ENCODE measurements around the gene PITPNC1.
"Not testable (repeated sequence)": the region's sequence is repeated elsewhere in the genome, so short reads cannot be mapped to it uniquely, and the experiment has no call there.

Gene PITPNC1

DNA sequence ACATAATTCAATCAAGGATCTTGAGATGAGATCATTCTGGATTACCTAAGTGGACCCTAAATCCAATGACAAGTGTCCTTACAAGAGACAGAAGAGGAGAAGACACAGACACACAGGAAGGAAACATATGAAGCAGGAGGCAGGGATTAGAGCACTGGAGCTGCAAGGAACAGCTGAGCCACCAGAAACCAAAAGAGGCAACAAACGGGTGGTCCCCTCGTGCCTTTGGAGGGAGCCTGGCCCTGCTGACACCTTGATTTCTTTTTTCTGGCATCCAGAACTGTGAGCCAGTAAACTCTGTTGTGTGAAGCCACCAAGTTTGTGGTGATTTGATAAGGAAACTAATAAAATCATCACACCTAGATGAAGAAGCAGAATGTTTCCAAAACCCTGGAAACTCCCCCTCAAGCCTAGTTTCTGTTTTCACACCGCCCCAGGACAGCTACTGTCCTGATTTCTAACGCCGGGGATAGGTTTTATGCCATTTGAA, 115.2 kb downstream of the PITPNC1 start:
- TF ChIP-seq, protein P1, sequence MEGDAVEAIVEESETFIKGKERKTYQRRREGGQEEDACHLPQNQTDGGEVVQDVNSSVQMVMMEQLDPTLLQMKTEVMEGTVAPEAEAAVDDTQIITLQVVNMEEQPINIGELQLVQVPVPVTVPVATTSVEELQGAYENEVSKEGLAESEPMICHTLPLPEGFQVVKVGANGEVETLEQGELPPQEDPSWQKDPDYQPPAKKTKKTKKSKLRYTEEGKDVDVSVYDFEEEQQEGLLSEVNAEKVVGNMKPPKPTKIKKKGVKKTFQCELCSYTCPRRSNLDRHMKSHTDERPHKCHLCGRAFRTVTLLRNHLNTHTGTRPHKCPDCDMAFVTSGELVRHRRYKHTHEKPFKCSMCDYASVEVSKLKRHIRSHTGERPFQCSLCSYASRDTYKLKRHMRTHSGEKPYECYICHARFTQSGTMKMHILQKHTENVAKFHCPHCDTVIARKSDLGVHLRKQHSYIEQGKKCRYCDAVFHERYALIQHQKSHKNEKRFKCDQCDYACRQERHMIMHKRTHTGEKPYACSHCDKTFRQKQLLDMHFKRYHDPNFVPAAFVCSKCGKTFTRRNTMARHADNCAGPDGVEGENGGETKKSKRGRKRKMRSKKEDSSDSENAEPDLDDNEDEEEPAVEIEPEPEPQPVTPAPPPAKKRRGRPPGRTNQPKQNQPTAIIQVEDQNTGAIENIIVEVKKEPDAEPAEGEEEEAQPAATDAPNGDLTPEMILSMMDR (conservative IDR thresholded peaks at IDR 0.05; ENCODE audit: low read depth, low read length), result no peak
- H3K27me3 ChIP-seq (ENCODE audit: insufficient read depth, low read depth), result no peaks in the 10 kb centered on the region
- no peaks in the 10 kb centered on the region for H3K4me1 ChIP-seq (ENCODE audit: low read depth, poor library complexity, severe bottlenecking)
- peaks cover 9% of the 10 kb centered on the region; the same call in 1 of the 2 replicates for H3K79me2 ChIP-seq (ENCODE audit: insufficient read depth, low read depth)
- no peaks in the 10 kb centered on the region for H3K36me3 ChIP-seq (ENCODE audit: insufficient read depth)
- no peak overlapping the region for H3K4me3 ChIP-seq (IDR thresholded peaks at IDR 0.05; ENCODE audit: insufficient read depth, low read depth, low read length)
- H3K9ac ChIP-seq, result no peak overlapping the region
- H3K27ac ChIP-seq, result no peak overlapping the region
- no peak overlapping the region for H2AFZ ChIP-seq (ENCODE audit: low read depth)
- H3K4me2 ChIP-seq, result no peak overlapping the region
- H4K20me1 ChIP-seq (ENCODE audit: insufficient read depth), result peaks cover 4% of the 10 kb centered on the region; the same call in 1 of the 2 replicates

DNA sequence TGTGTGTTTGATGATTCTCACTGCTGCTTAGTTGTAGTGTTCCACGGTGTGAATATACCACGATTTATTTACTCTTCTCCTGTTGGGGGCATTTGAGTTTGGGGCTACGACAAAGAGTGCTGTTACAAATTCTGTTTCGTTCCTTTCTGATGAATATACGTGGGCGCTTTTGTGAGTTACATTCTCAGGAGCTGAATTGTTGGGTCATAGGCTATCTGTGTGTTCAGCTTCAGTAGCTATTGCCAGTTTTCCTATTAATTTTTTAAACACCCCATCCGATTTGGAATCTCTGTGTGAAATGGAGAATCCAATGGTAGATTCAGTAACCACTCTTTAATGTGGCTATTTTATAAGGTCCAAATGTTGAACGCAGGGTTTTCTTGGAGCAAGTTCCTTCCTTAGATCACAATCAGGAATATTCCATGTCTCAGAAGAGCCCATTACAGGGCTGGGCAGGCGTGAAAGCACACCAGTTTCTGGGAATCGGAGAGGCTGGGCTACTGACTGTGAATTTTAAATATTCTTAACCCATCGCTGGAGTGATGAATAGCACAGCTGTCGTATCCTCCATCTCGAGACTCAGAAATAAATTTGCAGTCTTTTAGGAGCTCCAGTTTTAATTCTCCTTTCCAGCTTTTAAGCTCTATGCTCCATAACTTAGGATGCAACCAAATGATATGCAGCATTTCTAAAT, 115.9 kb downstream of the PITPNC1 start:
- Histone ChIP-seq H3K9ac (no peak overlapping the region), H3K79me2 (ENCODE audit: insufficient read depth, low read depth) (peaks cover 9% of the 10 kb centered on the region; the same call in 1 of the 2 replicates), H3K4me2 (no peak overlapping the region), H3K36me3 (ENCODE audit: insufficient read depth) (no peaks in the 10 kb centered on the region), H2AFZ (ENCODE audit: low read depth) (no peak overlapping the region), H4K20me1 (ENCODE audit: insufficient read depth) (peaks cover 4% of the 10 kb centered on the region; the same call in 1 of the 2 replicates), H3K27me3 (ENCODE audit: insufficient read depth, low read depth) (no peaks in the 10 kb centered on the region), H3K27ac (no peak overlapping the region), H3K4me1 (ENCODE audit: low read depth, poor library complexity, severe bottlenecking) (no peaks in the 10 kb centered on the region), H3K4me3 (IDR thresholded peaks at IDR 0.05; ENCODE audit: insufficient read depth, low read depth, low read length) (no peak overlapping the region)
- TF ChIP-seq, protein P1 (conservative IDR thresholded peaks at IDR 0.05; ENCODE audit: low read depth, low read length), result no peak

DNA sequence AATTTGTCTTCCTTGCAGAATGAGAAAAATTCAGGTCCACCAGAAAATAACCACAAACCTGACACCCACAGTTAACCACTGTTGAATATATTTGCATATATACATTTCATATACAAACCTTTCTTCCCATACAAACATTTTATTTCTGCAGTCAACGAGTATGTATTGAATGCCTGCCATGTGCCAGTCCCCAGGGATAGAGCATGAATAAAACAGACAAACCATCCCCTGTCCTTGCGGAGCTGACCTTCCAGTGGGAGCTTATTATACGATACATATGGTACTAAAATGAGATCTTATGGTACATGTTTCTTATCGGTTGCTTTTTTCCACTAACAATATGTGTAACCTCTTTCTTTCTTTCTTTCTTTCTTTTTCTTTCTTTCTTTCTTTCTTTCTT, 116.7 kb downstream of the PITPNC1 start:
- Histone ChIP-seq H3K4me2 (no peak overlapping the region), H3K4me1 (ENCODE audit: low read depth, poor library complexity, severe bottlenecking) (no peaks in the 10 kb centered on the region), H3K27ac (no peak overlapping the region), H3K27me3 (ENCODE audit: insufficient read depth, low read depth) (no peaks in the 10 kb centered on the region), H3K9ac (no peak overlapping the region), H2AFZ (ENCODE audit: low read depth) (no peak overlapping the region), H3K4me3 (IDR thresholded peaks at IDR 0.05; ENCODE audit: insufficient read depth, low read depth, low read length) (no peak overlapping the region), H3K36me3 (ENCODE audit: insufficient read depth) (no peaks in the 10 kb centered on the region), H3K79me2 (ENCODE audit: insufficient read depth, low read depth) (peaks cover 13% of the 10 kb centered on the region; the same call in 1 of the 2 replicates), H4K20me1 (ENCODE audit: insufficient read depth) (peaks cover 4% of the 10 kb centered on the region; the same call in 1 of the 2 replicates)
- TF ChIP-seq, protein P1 (conservative IDR thresholded peaks at IDR 0.05; ENCODE audit: low read depth, low read length), result no peak

GRCh38 chr17:67495534-67495933, 118.5 kb downstream of the PITPNC1 start:
- not testable (repeated sequence) for H2AFZ ChIP-seq (ENCODE audit: low read depth); H3K36me3 ChIP-seq (ENCODE audit: insufficient read depth); H3K27me3 ChIP-seq (ENCODE audit: insufficient read depth, low read depth); H3K9ac ChIP-seq; H3K4me2 ChIP-seq; H4K20me1 ChIP-seq (ENCODE audit: insufficient read depth); H3K4me1 ChIP-seq (ENCODE audit: low read depth, poor library complexity, severe bottlenecking); H3K27ac ChIP-seq; H3K4me3 ChIP-seq (IDR thresholded peaks at IDR 0.05; ENCODE audit: insufficient read depth, low read depth, low read length)
- peaks cover 15% of the 10 kb centered on the region; the same call in 1 of the 2 replicates for H3K79me2 ChIP-seq (ENCODE audit: insufficient read depth, low read depth)

DNA sequence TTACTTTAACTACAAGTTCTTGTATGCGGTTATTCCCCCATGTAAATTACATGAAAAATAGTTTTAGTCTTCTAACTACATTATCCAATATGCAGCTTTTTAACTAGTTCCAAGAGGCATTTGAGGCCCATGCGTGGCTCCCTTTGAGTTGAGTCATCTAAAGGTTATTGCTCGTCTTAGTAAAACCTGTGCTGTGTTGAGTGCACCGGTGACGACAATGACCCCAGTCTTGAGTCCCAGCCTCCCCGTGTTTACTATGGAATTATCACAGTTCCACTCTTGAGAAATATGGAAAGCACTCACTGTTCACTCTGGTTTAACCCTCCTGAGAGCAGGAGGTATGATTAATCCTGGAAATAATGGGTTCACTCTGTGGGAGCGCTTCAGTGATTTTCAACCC, 119.2 kb downstream of the PITPNC1 start:
- Histone ChIP-seq H3K4me1 (ENCODE audit: low read depth, poor library complexity, severe bottlenecking) (no peaks in the 10 kb centered on the region), H4K20me1 (ENCODE audit: insufficient read depth) (peaks cover 4% of the 10 kb centered on the region; the same call in 1 of the 2 replicates), H3K27ac (no peak overlapping the region), H3K4me2 (no peak overlapping the region), H3K36me3 (ENCODE audit: insufficient read depth) (no peaks in the 10 kb centered on the region), H2AFZ (ENCODE audit: low read depth) (no peak overlapping the region), H3K4me3 (IDR thresholded peaks at IDR 0.05; ENCODE audit: insufficient read depth, low read depth, low read length) (no peak overlapping the region), H3K9ac (no peak overlapping the region), H3K79me2 (ENCODE audit: insufficient read depth, low read depth) (peaks cover 19% of the 10 kb centered on the region; the same call in 1 of the 2 replicates), H3K27me3 (ENCODE audit: insufficient read depth, low read depth) (no peaks in the 10 kb centered on the region)
- TF ChIP-seq, protein P1 (conservative IDR thresholded peaks at IDR 0.05; ENCODE audit: low read depth, low read length), result no peak
